Skeletal muscle tissue (tissue), 4 donors: ENCODE results near the gene NEBL. TPM values are rescaled to one million over a fixed set of nuclear protein-coding genes. Genes with fewer than 3 reads are reported as not detected.

ENCODE experiments used
- H3K27ac ChIP-seq: one replicate; pipeline ENCODE4 v1.7.0; 2013; ENCODE audit warnings: mild to moderate bottlenecking, low read depth, low read length, inconsistent platforms
- H3K27me3 ChIP-seq, 3 donors: one replicate each; pipeline ENCODE4 v1.7.0; 2013; ENCODE audit warnings: low read length in 3 of 3; ENCODE audit not compliant: control insufficient read depth in 3 of 3, insufficient read depth in 3 of 3
- H3K36me3 ChIP-seq, 3 donors: one replicate each; pipeline ENCODE4 v1.7.0; 2013; ENCODE audit warnings: low read length in 3 of 3; ENCODE audit not compliant: control insufficient read depth in 3 of 3, insufficient read depth in 3 of 3
- H3K4me1 ChIP-seq, 3 donors: one replicate each; pipeline ENCODE4 v1.7.0; 2013; ENCODE audit warnings: low read length in 3 of 3, mild to moderate bottlenecking in 3 of 3; ENCODE audit not compliant: control insufficient read depth in 3 of 3, insufficient read depth in 3 of 3
- H3K4me3 ChIP-seq, 3 donors: one replicate each; pipeline ENCODE4 v1.7.0; 2013; ENCODE audit warnings: low read length in 3 of 3
- H3K9ac ChIP-seq, 3 donors: one replicate each; pipeline ENCODE4 v1.7.0; 2013; ENCODE audit warnings: low read length in 3 of 3, mild to moderate bottlenecking in 3 of 3, moderate library complexity in 2 of 3, low read depth in 1 of 3
- H3K9me3 ChIP-seq, 3 donors: one replicate each; pipeline ENCODE4 v1.7.0; 2013; ENCODE audit warnings: low read length in 3 of 3; ENCODE audit not compliant: control insufficient read depth in 3 of 3
- total RNA-seq: library from RNA; depleted of rRNA; stranded (reverse); fragments of >200 nt; gene quantifications from one replicate; pipeline ENCODE4 v1.2.3, GENCODE V29; 2014
- donor health status: Osteomylitis.

NEBL gene
- total RNA-seq, 1 donor from 2014 or later, result 6.8 TPM

DNA sequence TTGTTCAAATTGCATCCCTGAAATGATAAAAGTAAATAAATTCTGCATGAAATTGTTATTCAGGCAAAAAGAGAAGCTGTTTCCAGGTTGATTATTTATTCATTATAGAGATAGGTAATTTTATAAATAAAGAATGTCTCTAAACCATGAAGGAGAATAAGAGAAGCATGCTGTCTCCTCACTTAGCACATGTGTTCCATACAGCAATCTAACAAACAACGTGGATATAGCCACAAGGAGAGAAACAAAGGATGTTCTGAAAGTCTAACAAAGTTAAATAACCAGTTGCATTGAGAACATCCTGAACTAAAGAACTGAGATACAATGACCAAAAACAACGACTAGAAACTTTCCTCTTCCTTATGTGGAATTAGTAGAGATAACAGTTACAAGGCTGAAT, 50.8 kb downstream of the NEBL start:
- Histone ChIP-seq H3K9me3 (no peaks in the 10 kb centered on the region), H3K4me1 (no peaks in the 10 kb centered on the region), H3K4me3 (no peak overlapping the region), H3K9ac (no peak overlapping the region), H3K27ac (no peak overlapping the region), H3K27me3 (no peaks in the 10 kb centered on the region), H3K36me3 (no peaks in the 10 kb centered on the region)

GRCh38 chr10:20841419-20841818, 55.7 kb downstream of the NEBL start:
- Histone ChIP-seq H3K36me3 (no peaks in the 10 kb centered on the region), H3K4me1 (no peaks in the 10 kb centered on the region), H3K27me3 (no peaks in the 10 kb centered on the region), H3K9me3 (peaks cover 0 to 2% (median 0%) of the 10 kb centered on the region in 3 donors), H3K9ac (no peak overlapping the region), H3K27ac (no peak overlapping the region), H3K4me3 (no peak overlapping the region)

DNA sequence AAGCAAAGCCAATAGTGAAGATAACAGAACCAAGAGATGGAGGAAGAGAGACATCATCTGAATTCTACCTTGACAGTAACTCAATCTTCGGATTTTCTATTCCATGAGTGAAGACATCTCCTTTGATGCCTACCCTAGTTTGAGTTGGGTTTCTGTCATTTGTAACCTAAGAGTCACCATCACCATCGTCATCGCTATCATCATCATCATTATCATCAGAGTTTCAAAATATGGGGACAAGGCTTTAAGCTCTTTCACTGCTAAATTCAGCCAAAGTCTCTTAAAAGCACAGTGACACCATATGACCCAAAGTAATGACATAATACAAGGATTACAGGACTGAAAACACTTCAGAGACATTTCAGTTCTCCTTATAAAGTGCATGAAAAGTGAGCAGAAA, 57.2 kb downstream of the NEBL start:
- peaks cover 0 to 2% (median 0%) of the 10 kb centered on the region in 3 donors for H3K9me3 ChIP-seq
- no peak overlapping the region for H3K9ac ChIP-seq
- no peaks in the 10 kb centered on the region for H3K36me3 ChIP-seq
- H3K27ac ChIP-seq, result no peak overlapping the region
- H3K27me3 ChIP-seq, result no peaks in the 10 kb centered on the region
- H3K4me1 ChIP-seq, result no peaks in the 10 kb centered on the region
- H3K4me3 ChIP-seq, result no peak overlapping the region

- Histone ChIP-seq H3K27me3 (no peaks in the 10 kb centered on the region), H3K36me3 (no peaks in the 10 kb centered on the region), H3K9ac (no peak overlapping the region), H3K4me1 (no peaks in the 10 kb centered on the region), H3K27ac (no peak overlapping the region), H3K4me3 (no peak overlapping the region), H3K9me3 (peaks cover 0 to 2% (median 0%) of the 10 kb centered on the region in 3 donors)
Observed at GRCh38 chr10:20839141-20839540, 58.0 kb downstream of the NEBL start.

DNA sequence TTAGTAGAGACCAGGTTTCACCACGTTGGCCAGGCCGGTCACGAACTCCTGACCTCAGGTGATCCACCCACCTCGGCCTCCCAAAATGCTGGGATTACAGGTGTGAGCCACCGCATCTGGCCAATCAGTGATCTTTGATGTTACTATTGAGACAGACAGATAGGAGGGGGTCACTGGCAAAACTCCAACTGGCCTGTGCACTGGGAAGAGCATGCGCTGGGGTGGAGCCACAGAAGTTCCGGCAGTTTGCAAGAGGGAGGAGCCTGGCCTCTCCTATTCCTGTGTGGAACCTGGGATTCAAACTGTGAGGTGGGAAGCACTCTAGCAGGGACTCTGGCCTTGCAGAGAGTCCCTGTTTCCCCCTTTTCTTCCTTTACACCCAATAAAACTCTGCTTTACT, 60.7 kb downstream of the NEBL start:
- Histone ChIP-seq H3K9me3 (peaks cover 0 to 2% (median 0%) of the 10 kb centered on the region in 3 donors), H3K27ac (no peak overlapping the region), H3K36me3 (no peaks in the 10 kb centered on the region), H3K9ac (no peak overlapping the region), H3K4me1 (no peaks in the 10 kb centered on the region), H3K27me3 (no peaks in the 10 kb centered on the region), H3K4me3 (no peak overlapping the region)

DNA sequence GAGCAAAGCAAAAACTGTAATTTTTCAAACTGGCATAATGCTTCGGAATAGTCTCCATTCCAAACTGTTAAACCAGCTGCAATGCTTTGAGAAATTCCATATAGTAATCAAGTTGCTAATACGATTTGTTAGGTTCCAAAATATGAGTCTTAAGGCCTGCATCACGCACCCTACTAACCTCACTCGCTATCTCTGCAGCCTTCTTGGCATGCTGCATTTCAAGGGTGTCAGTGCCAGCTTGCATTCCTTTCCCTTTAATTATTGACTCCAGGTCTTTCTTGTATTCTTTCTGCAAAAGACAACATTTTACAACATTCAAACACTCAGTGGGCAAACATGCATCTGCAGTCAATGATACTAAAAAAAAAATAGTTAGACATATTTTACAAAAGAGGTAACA, 61.8 kb downstream of the NEBL start:
- no peak overlapping the region for H3K4me3 ChIP-seq

GRCh38 chr10:20834825-20835224, 62.3 kb downstream of the NEBL start:
- H3K36me3 ChIP-seq, result no peaks in the 10 kb centered on the region

More for the DNA sequence above, 61.8 kb downstream of the NEBL start:
- no peaks in the 10 kb centered on the region for H3K27me3 ChIP-seq
- H3K36me3 ChIP-seq, result no peaks in the 10 kb centered on the region
- no peak overlapping the region for H3K9ac ChIP-seq
- no peaks in the 10 kb centered on the region for H3K4me1 ChIP-seq
- H3K9me3 ChIP-seq, result peaks cover 0 to 2% (median 0%) of the 10 kb centered on the region in 3 donors
- H3K27ac ChIP-seq, result no peak overlapping the region

DNA sequence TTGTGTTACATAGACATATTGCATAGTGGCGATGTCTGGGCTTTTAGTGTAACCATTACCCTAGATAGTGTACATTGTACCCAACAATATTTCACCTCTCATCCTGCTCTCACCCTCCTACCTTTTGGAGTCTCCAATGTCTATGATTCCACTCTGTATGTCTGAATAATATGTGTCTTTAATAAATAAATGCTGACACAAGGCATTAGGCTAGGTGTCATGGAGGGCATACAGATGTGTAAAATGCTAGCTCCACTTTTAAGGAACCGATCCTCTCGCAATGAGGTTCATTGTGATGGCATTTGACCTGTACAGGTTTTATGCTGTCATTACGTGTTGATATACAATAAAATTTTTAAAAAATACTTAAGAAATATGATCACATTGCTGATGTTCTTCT, 74.3 kb downstream of the NEBL start:
- H3K4me1 ChIP-seq, result no peaks in the 10 kb centered on the region
- no peak overlapping the region for H3K27ac ChIP-seq
- no peak overlapping the region for H3K4me3 ChIP-seq
- H3K9ac ChIP-seq, result no peak overlapping the region
- no peaks in the 10 kb centered on the region for H3K27me3 ChIP-seq
- H3K9me3 ChIP-seq, result no peaks in the 10 kb centered on the region
- H3K36me3 ChIP-seq, result no peaks in the 10 kb centered on the region

More at GRCh38 chr10:20834825-20835224, 62.3 kb downstream of the NEBL start:
- no peak overlapping the region for H3K27ac ChIP-seq
- peaks cover 0 to 2% (median 0%) of the 10 kb centered on the region in 3 donors for H3K9me3 ChIP-seq
- no peak overlapping the region for H3K4me3 ChIP-seq
- H3K4me1 ChIP-seq, result no peaks in the 10 kb centered on the region
- no peaks in the 10 kb centered on the region for H3K27me3 ChIP-seq
- H3K9ac ChIP-seq, result no peak overlapping the region

GRCh38 chr10:20817646-20818045, 79.5 kb downstream of the NEBL start:
- Histone ChIP-seq H3K27me3 (no peaks in the 10 kb centered on the region), H3K4me3 (no peak overlapping the region), H3K36me3 (no peaks in the 10 kb centered on the region), H3K4me1 (no peaks in the 10 kb centered on the region), H3K9ac (no peak overlapping the region), H3K27ac (no peak overlapping the region), H3K9me3 (no peaks in the 10 kb centered on the region)

GRCh38 chr10:20817116-20817515, 80.0 kb downstream of the NEBL start:
- no peak overlapping the region for H3K9ac ChIP-seq
- H3K27ac ChIP-seq, result no peak overlapping the region
- no peaks in the 10 kb centered on the region for H3K27me3 ChIP-seq
- no peaks in the 10 kb centered on the region for H3K36me3 ChIP-seq
- H3K4me1 ChIP-seq, result no peaks in the 10 kb centered on the region
- no peaks in the 10 kb centered on the region for H3K9me3 ChIP-seq
- H3K4me3 ChIP-seq, result no peak overlapping the region

DNA sequence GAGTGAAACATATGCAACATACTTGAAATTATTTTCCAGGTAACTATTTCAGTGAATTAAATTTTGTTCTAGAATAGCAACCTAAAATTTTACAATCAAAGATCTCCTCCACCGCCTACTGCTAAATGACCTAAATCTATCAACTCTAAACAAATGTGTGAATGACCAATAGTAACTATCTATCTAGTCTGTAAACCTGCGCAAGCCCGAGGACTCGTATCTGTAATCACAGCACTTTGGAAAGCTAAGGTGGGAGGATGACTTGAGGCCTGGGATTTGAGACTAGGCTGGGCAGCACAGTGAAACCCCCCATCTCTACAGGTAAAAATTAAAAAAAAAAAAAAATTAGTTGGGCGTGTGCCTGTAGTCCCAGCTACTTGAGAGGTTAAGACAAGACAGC, 83.0 kb downstream of the NEBL start:
- Histone ChIP-seq H3K27me3 (no peaks in the 10 kb centered on the region), H3K9me3 (no peaks in the 10 kb centered on the region), H3K27ac (no peak overlapping the region), H3K36me3 (no peaks in the 10 kb centered on the region), H3K4me3 (no peak overlapping the region), H3K9ac (no peak overlapping the region), H3K4me1 (no peaks in the 10 kb centered on the region)
